HG02970 (cell line): ENCODE results near the gene SRRM5.
"Not testable (repeated sequence)": the region's sequence is repeated elsewhere in the genome, so short reads cannot be mapped to it uniquely, and the experiment has no call there.

Source experiments
- ATAC-seq: cut with Tn5 transposase; IDR thresholded peaks from one replicate; pipeline ENCODE4 v1.9.1; 2021; ENCODE audit warnings: mild to moderate bottlenecking, moderate library complexity, moderate number of reproducible peaks; ENCODE audit not compliant: unreplicated experiment, low FRiP score

SRRM5 gene

GRCh38 chr19:43591904-43592772 is 19.8 kb upstream of the SRRM5 start:
- no peak for ATAC-seq

- no peak for ATAC-seq
These were observed 19.0 kb upstream of the SRRM5 start for GRCh38 chr19:43592800-43593350.

- ATAC-seq: no peak
These were observed 17.7 kb upstream of the SRRM5 start for GRCh38 chr19:43594081-43594697.

GRCh38 chr19:43594710-43595604 is 16.9 kb upstream of the SRRM5 start:
- no peak for ATAC-seq

- peak; percentile 2 for ATAC-seq
These were observed 16.3 kb upstream of the SRRM5 start for GRCh38 chr19:43595605-43595998.

GRCh38 chr19:43595999-43596841 is 15.7 kb upstream of the SRRM5 start, which contains the start of the genes IRGQ and ZNF576:
Gene IRGQ (minus strand): TSS chr19:43596134. CDS start chr19:43595338, 796 bp downstream.
Gene ZNF576 (plus strand): TSS chr19:43596595. CDS start chr19:43597109, 514 bp downstream.
- ATAC-seq: peak; percentile 91

- no peak for ATAC-seq
These were observed 14.9 kb upstream of the SRRM5 start for GRCh38 chr19:43596842-43597461.

- no peak for ATAC-seq
These were observed 14.0 kb upstream of the SRRM5 start for GRCh38 chr19:43597876-43598275.

- ATAC-seq: no peak
These were observed 13.2 kb upstream of the SRRM5 start for GRCh38 chr19:43598445-43599240.

- ATAC-seq: no peak
These were observed 12.1 kb upstream of the SRRM5 start for GRCh38 chr19:43599635-43600295.

- ATAC-seq: not testable (repeated sequence)
These were observed 11.6 kb upstream of the SRRM5 start for GRCh38 chr19:43600326-43600725.

GRCh38 chr19:43605875-43606568 is 5.9 kb upstream of the SRRM5 start:
- ATAC-seq: no peak

- ATAC-seq: no peak
These were observed 5.2 kb upstream of the SRRM5 start for GRCh38 chr19:43606569-43607229.

- ATAC-seq: no peak
These were observed 4.4 kb upstream of the SRRM5 start for GRCh38 chr19:43607238-43608205.

- no peak for ATAC-seq
These were observed 2.0 kb upstream of the SRRM5 start for GRCh38 chr19:43609872-43610271.
